ENCODE data around the gene ZNF511. TPM values are rescaled to one million over a fixed set of nuclear protein-coding genes. Genes with fewer than 3 reads are reported as not detected.
A peak's percentile ranks its signal among the peaks of the same experiment; 100 is the strongest.
"Not testable (repeated sequence)": the region's sequence is repeated elsewhere in the genome, so short reads cannot be mapped to it uniquely, and the experiment has no call there.

Gene ZNF511
- total RNA-seq, 1 donor from 2014 or later: 34.4 TPM

- intact Hi-C loops (cut with DNase I): loop anchor here (10.0 kb wide), 1 partner anchor 476 kb away; no protein-coding TSS in a partner anchor
These were observed 1.7 kb downstream of the ZNF511 start for GRCh38 chr10:133310399-133310755.

GRCh38 chr10:133310789-133311188 lies 2.1 kb downstream of the ZNF511 start:
- intact Hi-C loops (cut with DNase I): loop anchor here (10.0 kb wide), 1 partner anchor 476 kb away; no protein-coding TSS in a partner anchor
- DNase-seq (ENCODE audit: low spot score): no peak

More at GRCh38 chr10:133310399-133310755, 1.7 kb downstream of the ZNF511 start:
- DNase-seq (ENCODE audit: low spot score): no peak

- intact Hi-C loops (cut with DNase I): loop anchor here (10.0 kb wide), 1 partner anchor 477 kb away; no protein-coding TSS in a partner anchor
- DNase-seq (ENCODE audit: low spot score): no peak
These were observed 2.9 kb downstream of the ZNF511 start for GRCh38 chr10:133311570-133311969.

- DNase-seq (ENCODE audit: low spot score): no peak
- intact Hi-C loops (cut with DNase I): loop anchor here (10.0 kb wide), 1 partner anchor 477 kb away; no protein-coding TSS in a partner anchor
These were observed 3.5 kb downstream of the ZNF511 start for GRCh38 chr10:133312016-133312768.

GRCh38 chr10:133312769-133313145 lies 4.0 kb downstream of the ZNF511 start:
- intact Hi-C loops (cut with DNase I): loop anchor here (10.0 kb wide), 1 partner anchor 478 kb away; no protein-coding TSS in a partner anchor
- no peak for DNase-seq (ENCODE audit: low spot score)

- intact Hi-C loops (cut with DNase I): loop anchor here (10.0 kb wide), 1 partner anchor 478 kb away; no protein-coding TSS in a partner anchor
- no peak for DNase-seq (ENCODE audit: low spot score)
These were observed 4.5 kb downstream of the ZNF511 start for GRCh38 chr10:133313192-133313591.

GRCh38 chr10:133314911-133315310 lies 6.2 kb downstream of the ZNF511 start:
- no peak for DNase-seq (ENCODE audit: low spot score)

GRCh38 chr10:133315847-133316246 lies 7.1 kb downstream of the ZNF511 start:
- intact Hi-C loops (cut with DNase I): loop anchor here (10.0 kb wide), 1 partner anchor 481 kb away; no protein-coding TSS in a partner anchor
- no peak for DNase-seq (ENCODE audit: low spot score)

More at GRCh38 chr10:133314911-133315310, 6.2 kb downstream of the ZNF511 start:
- intact Hi-C loops (cut with DNase I): loop anchor here (10.0 kb wide), 1 partner anchor 480 kb away; no protein-coding TSS in a partner anchor

- DNase-seq (ENCODE audit: low spot score): peak; percentile 31
- intact Hi-C loops (cut with DNase I): loop anchor here (10.0 kb wide), 1 partner anchor 481 kb away; no protein-coding TSS in a partner anchor
These were observed 7.6 kb downstream of the ZNF511 start for GRCh38 chr10:133316266-133316665.

- intact Hi-C loops (cut with DNase I): loop anchor here (10.0 kb wide), 1 partner anchor 482 kb away; no protein-coding TSS in a partner anchor
- DNase-seq (ENCODE audit: low spot score): no peak
These were observed 8.0 kb downstream of the ZNF511 start for GRCh38 chr10:133316732-133317131.

- DNase-seq (ENCODE audit: low spot score): no peak
- intact Hi-C loops (cut with DNase I): loop anchor here (10.0 kb wide), 1 partner anchor 484 kb away; no protein-coding TSS in a partner anchor
These were observed 9.9 kb downstream of the ZNF511 start for GRCh38 chr10:133318494-133319127.

GRCh38 chr10:133320852-133321422 lies 12.2 kb downstream of the ZNF511 start:
- intact Hi-C loops (cut with DNase I); DNase-seq (ENCODE audit: low spot score): not testable (repeated sequence)

- intact Hi-C loops (cut with DNase I); DNase-seq (ENCODE audit: low spot score): not testable (repeated sequence)
These were observed 13.5 kb downstream of the ZNF511 start for GRCh38 chr10:133322064-133322709.

- DNase-seq (ENCODE audit: low spot score): no peak
- intact Hi-C loops (cut with DNase I): no loop called here
These were observed 15.6 kb downstream of the ZNF511 start for GRCh38 chr10:133324198-133324792.

GRCh38 chr10:133324857-133325260 lies 16.1 kb downstream of the ZNF511 start:
- no peak for DNase-seq (ENCODE audit: low spot score)
- intact Hi-C loops (cut with DNase I): no loop called here

- intact Hi-C loops (cut with DNase I): no loop called here
- no peak for DNase-seq (ENCODE audit: low spot score)
These were observed 16.9 kb downstream of the ZNF511 start for GRCh38 chr10:133325440-133326222.

- intact Hi-C loops (cut with DNase I): no loop called here
- DNase-seq (ENCODE audit: low spot score): no peak
These were observed 17.5 kb downstream of the ZNF511 start for GRCh38 chr10:133326223-133326551.

Measured in cardiac septum (tissue), 1 donor.